Measurements from ENCODE around the gene IRGC.

Gene IRGC

GRCh38 chr19:43719918-43720317, 4.0 kb downstream of the IRGC start:
- Histone ChIP-seq H3K4me2 (ENCODE audit: low read length) (no peak overlapping the region), H3K9me3 (ENCODE audit: control insufficient read depth, low read length) (no peaks in the 10 kb centered on the region), H3K36me3 (ENCODE audit: control insufficient read depth, insufficient read depth, low read length) (no peaks in the 10 kb centered on the region), H3K27me3 (ENCODE audit: control insufficient read depth, insufficient read depth, low read length) (no peaks in the 10 kb centered on the region), H3K9ac (no peak overlapping the region), H3K4me1 (no peaks in the 10 kb centered on the region), H3K79me2 (no peaks in the 10 kb centered on the region), H3K4me3 (ENCODE audit: low read depth, low read length) (no peak overlapping the region), H3K27ac (no peak overlapping the region), H2AFZ (no peak overlapping the region)
- TF ChIP-seq CTCF (IDR thresholded peaks at IDR 0.05): no peak

- H3K4me2 ChIP-seq (ENCODE audit: low read length): no peak overlapping the region
- no peak for TF ChIP-seq CTCF (IDR thresholded peaks at IDR 0.05)
- H3K79me2 ChIP-seq: no peaks in the 10 kb centered on the region
- H3K9me3 ChIP-seq (ENCODE audit: control insufficient read depth, low read length): no peaks in the 10 kb centered on the region
- no peak overlapping the region for H3K27ac ChIP-seq
- no peaks in the 10 kb centered on the region for H3K36me3 ChIP-seq (ENCODE audit: control insufficient read depth, insufficient read depth, low read length)
- H3K4me1 ChIP-seq: no peaks in the 10 kb centered on the region
- no peak overlapping the region for H3K4me3 ChIP-seq (ENCODE audit: low read depth, low read length)
- no peak overlapping the region for H3K9ac ChIP-seq
- no peak overlapping the region for H2AFZ ChIP-seq
- H3K27me3 ChIP-seq (ENCODE audit: control insufficient read depth, insufficient read depth, low read length): no peaks in the 10 kb centered on the region
Observed at GRCh38 chr19:43720936-43721335, 5.1 kb downstream of the IRGC start.

- no peak for TF ChIP-seq CTCF (IDR thresholded peaks at IDR 0.05)
- Histone ChIP-seq H3K9ac (no peak overlapping the region), H3K4me2 (ENCODE audit: low read length) (no peak overlapping the region), H2AFZ (no peak overlapping the region), H3K27ac (no peak overlapping the region), H3K9me3 (ENCODE audit: control insufficient read depth, low read length) (no peaks in the 10 kb centered on the region), H3K4me3 (ENCODE audit: low read depth, low read length) (no peak overlapping the region), H3K27me3 (ENCODE audit: control insufficient read depth, insufficient read depth, low read length) (no peaks in the 10 kb centered on the region), H3K4me1 (peaks cover 1% of the 10 kb centered on the region), H3K36me3 (ENCODE audit: control insufficient read depth, insufficient read depth, low read length) (no peaks in the 10 kb centered on the region), H3K79me2 (no peaks in the 10 kb centered on the region)
Observed at GRCh38 chr19:43721469-43722048, 5.7 kb downstream of the IRGC start.

GRCh38 chr19:43723588-43723987, 7.7 kb downstream of the IRGC start:
- no peaks in the 10 kb centered on the region for H3K9me3 ChIP-seq (ENCODE audit: control insufficient read depth, low read length)
- H3K4me2 ChIP-seq (ENCODE audit: low read length): no peak overlapping the region
- H3K27me3 ChIP-seq (ENCODE audit: control insufficient read depth, insufficient read depth, low read length): no peaks in the 10 kb centered on the region
- H3K9ac ChIP-seq: no peak overlapping the region
- peaks cover 14% of the 10 kb centered on the region for H3K4me1 ChIP-seq
- TF ChIP-seq CTCF (IDR thresholded peaks at IDR 0.05): no peak
- no peaks in the 10 kb centered on the region for H3K36me3 ChIP-seq (ENCODE audit: control insufficient read depth, insufficient read depth, low read length)
- H2AFZ ChIP-seq: no peak overlapping the region
- no peaks in the 10 kb centered on the region for H3K79me2 ChIP-seq
- no peak overlapping the region for H3K27ac ChIP-seq
- H3K4me3 ChIP-seq (ENCODE audit: low read depth, low read length): no peak overlapping the region

- H3K79me2 ChIP-seq: no peaks in the 10 kb centered on the region
- peaks cover 17% of the 10 kb centered on the region for H3K4me1 ChIP-seq
- no peak for TF ChIP-seq CTCF (IDR thresholded peaks at IDR 0.05)
- no peak overlapping the region for H3K4me3 ChIP-seq (ENCODE audit: low read depth, low read length)
- H3K27ac ChIP-seq: no peak overlapping the region
- H3K9me3 ChIP-seq (ENCODE audit: control insufficient read depth, low read length): no peaks in the 10 kb centered on the region
- H3K4me2 ChIP-seq (ENCODE audit: low read length): no peak overlapping the region
- H2AFZ ChIP-seq: no peak overlapping the region
- H3K27me3 ChIP-seq (ENCODE audit: control insufficient read depth, insufficient read depth, low read length): no peaks in the 10 kb centered on the region
- no peaks in the 10 kb centered on the region for H3K36me3 ChIP-seq (ENCODE audit: control insufficient read depth, insufficient read depth, low read length)
- no peak overlapping the region for H3K9ac ChIP-seq
Observed at GRCh38 chr19:43724896-43725295, 9.0 kb downstream of the IRGC start.
